PC-3 (cell line): ENCODE results near the gene CD82. TPM values are rescaled to one million over a fixed set of nuclear protein-coding genes. Genes with fewer than 3 reads are reported as not detected.

Experiments used
- ATAC-seq: fragments of 200-7000 bp; cut with Tn5 transposase; 2 replicates; pipeline ENCODE4 v1.9.1; 2020; ENCODE audit warnings: mild to moderate bottlenecking, moderate library complexity
- BruUV-seq: library from RNA; stranded (reverse); fragments of 400-500 nt; replicated peaks from 2 replicates; lab custom pipeline; 2021; lab: Mats Ljungman, UMichigan
- CTCF ChIA-PET: fragments of 300-600 bp; sonication (Branson Sonifier 250); formaldehyde crosslinking; loops from one replicate; lab custom pipeline; 2022; ENCODE audit warnings: antibody characterized with exemption; lab: Charles Lee
- POLR2A ChIA-PET: fragments of 300-600 bp; sonication (Branson Sonifier 250); formaldehyde crosslinking; loops from one replicate; lab custom pipeline; 2022; ENCODE audit warnings: antibody characterized with exemption; ENCODE audit not compliant: unreplicated experiment; lab: Charles Lee
- DNase-seq: peaks from one replicate; pipeline ENCODE4 v3.0.0-alpha.2; 2015
- H2AFZ ChIP-seq: fragments of 300-600 bp; sonication (generic); 2 replicates; pipeline ENCODE4 v1.6.0; 2016; ENCODE audit warnings: antibody characterized with exemption, low read length
- H3F3A ChIP-seq: fragments of 300-600 bp; sonication (generic); one replicate; pipeline ENCODE4 v1.6.0; 2017; ENCODE audit warnings: antibody characterized with exemption, low read length, control low read depth, mild to moderate bottlenecking; ENCODE audit not compliant: unreplicated experiment
- H3K27ac ChIP-seq: fragments of 300-600 bp; sonication (generic); 2 replicates; pipeline ENCODE4 v1.5.1; 2016; ENCODE audit warnings: mild to moderate bottlenecking, low read length
- H3K27me3 ChIP-seq: fragments of 300-600 bp; sonication (generic); 2 replicates; pipeline ENCODE4 v1.6.1; 2016; ENCODE audit warnings: low read length, mixed read lengths
- H3K36me3 ChIP-seq: fragments of 300-600 bp; sonication (generic); 2 replicates; pipeline ENCODE4 v1.6.1; 2016; ENCODE audit warnings: low read depth, mixed run types, low read length, mixed read lengths
- H3K4me1 ChIP-seq: fragments of 300-600 bp; sonication (generic); 2 replicates; pipeline ENCODE4 v1.5.1; 2016; ENCODE audit warnings: low read length; ENCODE audit not compliant: insufficient read depth
- H3K4me2 ChIP-seq: fragments of 300-600 bp; sonication (generic); 2 replicates; pipeline ENCODE4 v1.6.0; 2016; ENCODE audit warnings: low read length
- H3K4me3 ChIP-seq: fragments of 300-600 bp; sonication (generic); 2 replicates; pipeline ENCODE4 v1.5.1; 2016; ENCODE audit warnings: mild to moderate bottlenecking, low read length, mixed read lengths
- H3K79me2 ChIP-seq: fragments of 300-600 bp; sonication (generic); 2 replicates; pipeline ENCODE4 v1.6.1; 2017; ENCODE audit warnings: low read length, mixed read lengths
- H3K9ac ChIP-seq: fragments of 300-600 bp; sonication (generic); 2 replicates; pipeline ENCODE4 v1.6.0; 2016; ENCODE audit warnings: mild to moderate bottlenecking, low read length
- H3K9me2 ChIP-seq: fragments of 300-600 bp; sonication (generic); replicated peaks from 2 replicates; pipeline ENCODE4 v1.6.1; 2016; ENCODE audit warnings: mixed run types, low read length, mixed read lengths
- H3K9me3 ChIP-seq: fragments of 300-600 bp; sonication (generic); 2 replicates; pipeline ENCODE4 v1.6.1; 2016; ENCODE audit warnings: low read length, mixed read lengths
- H4K20me1 ChIP-seq: fragments of 300-600 bp; sonication (generic); 2 replicates; pipeline ENCODE4 v1.6.1; 2016; ENCODE audit warnings: low read length, mixed read lengths
- CTCF ChIP-seq: fragments of 300-600 bp; sonication (generic); conservative IDR thresholded peaks from 2 replicates; pipeline ENCODE4 v1.5.1; 2017; ENCODE audit warnings: antibody characterized with exemption, low read depth, mild to moderate bottlenecking, low read length
- EZH2 ChIP-seq: fragments of 300-600 bp; sonication (generic); IDR thresholded peaks from one replicate; pipeline ENCODE4 v1.6.1; 2017; ENCODE audit warnings: antibody characterized with exemption, mild to moderate bottlenecking, low read length; ENCODE audit not compliant: unreplicated experiment
- EZH2phosphoT487 ChIP-seq: fragments of 300-600 bp; sonication (generic); IDR thresholded peaks from 2 replicates; pipeline ENCODE4 v1.6.1; 2018; ENCODE audit warnings: mild to moderate bottlenecking, antibody characterized with exemption, low read length, borderline replicate concordance
- intact Hi-C: fragments of 100-400 bp; cut with micrococcal nuclease; formaldehyde crosslinking; loops from 2 replicates; pipeline ENCODE4 v1.9.0; 2023
- total RNA-seq: library from RNA; depleted of rRNA; stranded (reverse); fragments of >200 nt; gene quantifications from 2 replicates; pipeline ENCODE4 v1.2.3, GENCODE V29; 2014

The CD82 gene
- total RNA-seq, 1 experiment from 2014 or later, result 5.0 TPM

- no TSS peak for BruUV-seq
- no peak for DNase-seq
- ChIA-PET CTCF (no interaction called here), POLR2A (no interaction called here)
- no peaks in the 10 kb centered on the region for H4K20me1 ChIP-seq
- no peaks in the 10 kb centered on the region for H3K4me1 ChIP-seq
- H3K27ac ChIP-seq, result no peak overlapping the region
- H3K27me3 ChIP-seq, result peaks cover 3% of the 10 kb centered on the region; the same call in 1 of the 2 replicates
- H3K9me2 ChIP-seq, result no peaks in the 10 kb centered on the region
- H3K9ac ChIP-seq, result no peak overlapping the region
- no peak overlapping the region for H3K4me2 ChIP-seq
- no peaks in the 10 kb centered on the region for H3K79me2 ChIP-seq
- H2AFZ ChIP-seq, result no peak overlapping the region
- TF ChIP-seq EZH2phosphoT487, result no peak
- H3F3A ChIP-seq, result no peaks in the 10 kb centered on the region
- H3K4me3 ChIP-seq, result no peak overlapping the region
- intact Hi-C loops, result loop anchor here (1.0 kb wide), 5 partner anchors 14 to 443 kb away; no protein-coding TSS in a partner anchor
- no peak for ATAC-seq
- no peaks in the 10 kb centered on the region for H3K36me3 ChIP-seq
- no peaks in the 10 kb centered on the region for H3K9me3 ChIP-seq
These were observed 27.8 kb upstream of the CD82 start for GRCh38 chr11:44537679-44538078.

- no TSS peak for BruUV-seq
- Histone ChIP-seq H3K4me3 (no peak overlapping the region), H3K79me2 (no peaks in the 10 kb centered on the region), H3K36me3 (no peaks in the 10 kb centered on the region), H2AFZ (peak overlapping the region; percentile 71), H3K9me3 (no peaks in the 10 kb centered on the region), H3K27ac (no peak overlapping the region), H3F3A (no peaks in the 10 kb centered on the region), H3K9ac (no peak overlapping the region), H3K4me1 (no peaks in the 10 kb centered on the region), H3K4me2 (no peak overlapping the region), H3K27me3 (peaks cover 3% of the 10 kb centered on the region; the same call in 1 of the 2 replicates), H4K20me1 (no peaks in the 10 kb centered on the region), H3K9me2 (no peaks in the 10 kb centered on the region)
- POLR2A ChIA-PET, result no interaction called here
- CTCF ChIA-PET, result no interaction called here
- intact Hi-C loops, result loop anchor here (1.0 kb wide), 5 partner anchors 15 to 444 kb away; no protein-coding TSS in a partner anchor
- ATAC-seq (peak; percentile 98), DNase-seq (peak; percentile 73)
- TF ChIP-seq EZH2, result no peak
- TF ChIP-seq EZH2phosphoT487, result no peak
- TF ChIP-seq CTCF, result peak; percentile 91
These were observed 26.9 kb upstream of the CD82 start for GRCh38 chr11:44538375-44539054.

GRCh38 chr11:44539971-44540370 is 25.5 kb upstream of the CD82 start:
- no peak overlapping the region for H3K27ac ChIP-seq
- H3K9me2 ChIP-seq, result no peaks in the 10 kb centered on the region
- no peaks in the 10 kb centered on the region for H3K27me3 ChIP-seq
- TF ChIP-seq CTCF, result no peak
- TF ChIP-seq EZH2phosphoT487, result no peak
- TF ChIP-seq EZH2, result no peak
- no peaks in the 10 kb centered on the region for H3K36me3 ChIP-seq
- H3K4me2 ChIP-seq, result no peak overlapping the region
- H3K4me1 ChIP-seq, result no peaks in the 10 kb centered on the region
- DNase-seq (no peak), ATAC-seq (no peak)
- POLR2A ChIA-PET, result no interaction called here
- H3F3A ChIP-seq, result no peaks in the 10 kb centered on the region
- H3K9me3 ChIP-seq, result no peaks in the 10 kb centered on the region
- no TSS peak for BruUV-seq
- H3K9ac ChIP-seq, result no peak overlapping the region
- H2AFZ ChIP-seq, result no peak overlapping the region
- CTCF ChIA-PET, result no interaction called here
- intact Hi-C loops, result no loop called here
- H3K79me2 ChIP-seq, result no peaks in the 10 kb centered on the region
- no peaks in the 10 kb centered on the region for H4K20me1 ChIP-seq
- H3K4me3 ChIP-seq, result no peak overlapping the region
